Stomach (tissue), 9 donors: ENCODE measurements around the gene C21orf58. TPM values are rescaled to one million over a fixed set of nuclear protein-coding genes. Genes with fewer than 3 reads are reported as not detected.

ENCODE experiments used
- DNase-seq, 2 donors: peaks; one replicate each; pipeline versions ENCODE4 v3.0.0 to v3.0.0-alpha.2; 2013 to 2019
- H3K27ac ChIP-seq, 5 donors: fragments of 200-600 bp in 4 of 5; sonication (generic) in 4 of 5; one replicate each; pipeline ENCODE4 v1.5.1; 2013 to 2019; ENCODE audit warnings: mild to moderate bottlenecking in 1 of 5, moderate library complexity in 1 of 5
- H3K27me3 ChIP-seq, 3 donors: fragments of 200-600 bp; sonication (generic); one replicate each; pipeline ENCODE4 v1.5.1; 2017 to 2019; ENCODE audit warnings: mixed run types in 1 of 3
- H3K36me3 ChIP-seq, 4 donors: fragments of 200-600 bp; sonication (generic); 1 replicate in 3 of 4; 2 replicates in 1 of 4; pipeline ENCODE4 v1.5.1; 2016 to 2019
- H3K4me1 ChIP-seq, 4 donors: fragments of 200-600 bp; sonication (generic); one replicate each; pipeline ENCODE4 v1.5.1; 2016 to 2019
- H3K4me3 ChIP-seq, 4 donors: fragments of 200-600 bp; sonication (generic) in 3 of 4; one replicate each; pipeline ENCODE4 v1.5.1; 2016 to 2019; ENCODE audit warnings: mild to moderate bottlenecking in 1 of 4
- H3K9me3 ChIP-seq, 4 donors: fragments of 200-600 bp; sonication (generic); one replicate each; pipeline ENCODE4 v1.5.1; 2016 to 2019
- CTCF ChIP-seq, 7 experiments: fragments of 450-650 bp in 4 of 7; fragments of 200-600 bp in 3 of 7; sonication (generic) in 3 of 7; IDR thresholded peaks; one replicate each; pipeline ENCODE4 v1.5.1; 2016 to 2019; ENCODE audit warnings: antibody characterized with exemption in 7 of 7, control low read depth in 2 of 7, mild to moderate bottlenecking in 1 of 7
- EP300 ChIP-seq: sonication (generic); formaldehyde crosslinking; IDR thresholded peaks from one replicate; pipeline ENCODE4 v1.6.1; 2017; ENCODE audit warnings: antibody characterized with exemption
- POLR2A ChIP-seq, 4 donors: fragments of 450-650 bp; IDR thresholded peaks; one replicate each; pipeline ENCODE4 v1.6.1; 2016; ENCODE audit warnings: antibody characterized with exemption in 4 of 4, control low read depth in 2 of 4, mild to moderate bottlenecking in 1 of 4, moderate library complexity in 1 of 4
- POLR2AphosphoS5 ChIP-seq, 3 donors: sonication (generic); formaldehyde crosslinking; IDR thresholded peaks; one replicate each; pipeline ENCODE4 v1.6.1; 2016; ENCODE audit warnings: antibody characterized with exemption in 3 of 3
- WGBS, 5 donors: extraction: QIAGEN DNeasy Blood & Tissue Kit in 3 of 5; methylation state at CpG; one replicate each; pipeline versions ENCODE4 v1.1.5 to v1.1.7; 2013 to 2018; 5-methylcytosine and 5-hydroxymethylcytosine counted together
- intact Hi-C: fragments of 100-400 bp; cut with DNase I; formaldehyde crosslinking; loops from one replicate; pipeline ENCODE4 v1.15.1; 2023; ENCODE audit warnings: low total_unique reads
- polyA plus RNA-seq, 3 donors: library from polyadenylated mRNA; stranded (reverse); fragments of 200-250 nt; gene quantifications; one replicate each; pipeline ENCODE4 v1.2.3, GENCODE V29; 2013
- total RNA-seq, 5 donors: library from RNA; depleted of rRNA; stranded (reverse); fragments of >200 nt; gene quantifications; one replicate each; pipeline versions ENCODE4 v1.1.0 to v1.2.3, GENCODE V29; 2014 to 2016
- donor health status: healthy with polysubstance abuse.
- donor health status: Bipolar disorder and iron deficiency.
- donor health status: healthy.

The C21orf58 gene
- total and polyA plus RNA-seq, 8 donors: 0.89 to 15.1 (median 4.1) TPM

- peaks cover 37 to 90% (median 81%) of the 10 kb centered on the region in 4 donors for H3K36me3 ChIP-seq
Observed at GRCh38 chr21:46366091-46366490, 42.4 kb upstream of the C21orf58 start.

GRCh38 chr21:46363698-46364097 is 40.0 kb upstream of the C21orf58 start:
- intact Hi-C loops: no loop called here
- Histone ChIP-seq H3K4me1 (no peaks in the 10 kb centered on the region), H3K36me3 (peaks cover 37 to 95% (median 93%) of the 10 kb centered on the region in 4 donors), H3K9me3 (no peaks in the 10 kb centered on the region), H3K4me3 (no peak overlapping the region), H3K27me3 (no peaks in the 10 kb centered on the region), H3K27ac (no peak overlapping the region)
- TF ChIP-seq POLR2A (IDR thresholded peaks at IDR 0.05) (no peak), CTCF (IDR thresholded peaks at IDR 0.05) (no peak), EP300 (no peak), POLR2AphosphoS5 (IDR thresholded peaks at IDR 0.05) (no peak)
- DNase-seq: no peak
- 90 to 95% (median 93%) methylated on average over 16 of the region's 16 CpGs for WGBS, 5 donors

More at GRCh38 chr21:46366091-46366490, 42.4 kb upstream of the C21orf58 start:
- intact Hi-C loops: no loop called here
- no peaks in the 10 kb centered on the region for H3K9me3 ChIP-seq
- no peaks in the 10 kb centered on the region for H3K27me3 ChIP-seq
- 88 to 97% (median 95%) methylated on average over 8 to 11 of the region's 11 CpGs for WGBS, 5 donors
- H3K27ac ChIP-seq: no peak overlapping the region
- DNase-seq: no peak
- H3K4me1 ChIP-seq: no peaks in the 10 kb centered on the region
- H3K4me3 ChIP-seq: no peak overlapping the region
- TF ChIP-seq POLR2AphosphoS5 (IDR thresholded peaks at IDR 0.05) (no peak), CTCF (IDR thresholded peaks at IDR 0.05) (no peak), EP300 (no peak), POLR2A (IDR thresholded peaks at IDR 0.05) (no peak)

GRCh38 chr21:46362946-46363345 is 39.3 kb upstream of the C21orf58 start:
- Histone ChIP-seq H3K4me3 (no peak overlapping the region), H3K9me3 (no peaks in the 10 kb centered on the region), H3K27me3 (no peaks in the 10 kb centered on the region), H3K4me1 (no peaks in the 10 kb centered on the region), H3K36me3 (peaks cover 40 to 95% (median 94%) of the 10 kb centered on the region in 4 donors), H3K27ac (no peak overlapping the region)
- DNase-seq: no peak
- intact Hi-C loops: no loop called here
- 89 to 95% (median 92%) methylated on average over 12 to 15 of the region's 15 CpGs for WGBS, 5 donors
- TF ChIP-seq EP300: no peak
- no peak for TF ChIP-seq CTCF (IDR thresholded peaks at IDR 0.05)
- no peak for TF ChIP-seq POLR2AphosphoS5 (IDR thresholded peaks at IDR 0.05)
- TF ChIP-seq POLR2A (IDR thresholded peaks at IDR 0.05): no peak

- Histone ChIP-seq H3K4me3 (no peak overlapping the region), H3K27me3 (no peaks in the 10 kb centered on the region), H3K4me1 (no peaks in the 10 kb centered on the region), H3K36me3 (peaks cover 46 to 95% (median 94%) of the 10 kb centered on the region in 4 donors), H3K9me3 (no peaks in the 10 kb centered on the region), H3K27ac (no peak overlapping the region)
- WGBS, 5 donors: 77 to 86% (median 85%) methylated on average over 10 of the region's 10 CpGs
- DNase-seq: peak in 1 of 2 donors; percentile 21
- no peak for TF ChIP-seq CTCF (IDR thresholded peaks at IDR 0.05)
- TF ChIP-seq EP300: no peak
- no peak for TF ChIP-seq POLR2AphosphoS5 (IDR thresholded peaks at IDR 0.05)
- TF ChIP-seq POLR2A (IDR thresholded peaks at IDR 0.05): no peak
- intact Hi-C loops: no loop called here
Observed at GRCh38 chr21:46361935-46362334, 38.3 kb upstream of the C21orf58 start.
